OCI-LY7 (cell line): ENCODE data around the gene JUN. TPM values are rescaled to one million over a fixed set of nuclear protein-coding genes. Genes with fewer than 3 reads are reported as not detected.

Experiments used
- BruUV-seq: library from RNA; stranded (reverse); fragments of 400-500 nt; replicated peaks from 2 replicates; lab custom pipeline; 2021; lab: Mats Ljungman, UMichigan
- CTCF ChIA-PET: fragments of 300-600 bp; sonication (Branson Sonifier 250); formaldehyde crosslinking; loops from one replicate; lab custom pipeline; 2022; ENCODE audit warnings: antibody characterized with exemption; ENCODE audit not compliant: unreplicated experiment; lab: Charles Lee
- POLR2A ChIA-PET: fragments of 300-600 bp; sonication (Branson Sonifier 250); formaldehyde crosslinking; loops from one replicate; lab custom pipeline; 2022; ENCODE audit warnings: antibody characterized with exemption; lab: Charles Lee
- DNase-seq: peaks from one replicate; pipeline ENCODE4 v3.0.0-alpha.2; 2015; ENCODE audit warnings: low spot score
- H2AFZ ChIP-seq: fragments of 200-600 bp; sonication (generic), shearing (Covaris generic); 2 replicates; pipeline ENCODE4 v1.6.1; 2014; ENCODE audit warnings: mild to moderate bottlenecking, antibody characterized with exemption, low read length, moderate library complexity
- H3K27ac ChIP-seq: fragments of 200-600 bp; sonication (generic); 2 replicates; pipeline ENCODE4 v1.5.1; 2014; ENCODE audit warnings: mixed run types, low read depth, mild to moderate bottlenecking, moderate library complexity, low read length, inconsistent platforms; ENCODE audit not compliant: poor library complexity, severe bottlenecking
- H3K36me3 ChIP-seq: fragments of 200-600 bp; sonication (generic); 2 replicates; pipeline ENCODE4 v1.6.1; 2014; ENCODE audit warnings: mild to moderate bottlenecking, antibody characterized with exemption, low read length, moderate library complexity, mixed read lengths; ENCODE audit not compliant: insufficient read depth
- H3K4me1 ChIP-seq: fragments of 200-600 bp; sonication (generic); 2 replicates; pipeline ENCODE4 v1.5.1; 2014; ENCODE audit warnings: mild to moderate bottlenecking, low read length; ENCODE audit not compliant: insufficient read depth, poor library complexity, severe bottlenecking
- H3K4me2 ChIP-seq: fragments of 200-600 bp; sonication (generic); 2 replicates; pipeline ENCODE4 v1.6.1; 2014; ENCODE audit warnings: mild to moderate bottlenecking, low read length
- H3K4me3 ChIP-seq: fragments of 200-600 bp; sonication (generic); 2 replicates; pipeline ENCODE4 v1.5.1; 2014; ENCODE audit warnings: mild to moderate bottlenecking, low read depth, low read length; ENCODE audit not compliant: poor library complexity, severe bottlenecking
- H3K79me2 ChIP-seq: fragments of 200-600 bp; sonication (generic); 2 replicates; pipeline ENCODE4 v1.6.1; 2016; ENCODE audit warnings: low read depth, mild to moderate bottlenecking, low read length, moderate library complexity, mixed read lengths; ENCODE audit not compliant: insufficient read depth
- H3K9me2 ChIP-seq: fragments of 200-600 bp; sonication (generic); 2 replicates; pipeline ENCODE4 v1.6.1; 2016; ENCODE audit warnings: mild to moderate bottlenecking, low read length, mixed read lengths; ENCODE audit not compliant: insufficient read depth
- H3K9me3 ChIP-seq: fragments of 200-600 bp; sonication (generic); 2 replicates; pipeline ENCODE4 v1.6.1; 2014; ENCODE audit warnings: mild to moderate bottlenecking, mixed run types, low read length, mixed read lengths
- H4K20me1 ChIP-seq: fragments of 200-600 bp; sonication (generic); 2 replicates; pipeline ENCODE4 v1.6.1; 2014; ENCODE audit warnings: mild to moderate bottlenecking, antibody characterized with exemption, low read length, moderate library complexity, mixed read lengths; ENCODE audit not compliant: insufficient read depth
- CTCF ChIP-seq: fragments of 200-600 bp; sonication (generic); conservative IDR thresholded peaks from 2 replicates; pipeline ENCODE4 v1.5.1; 2014; ENCODE audit warnings: mild to moderate bottlenecking, antibody characterized with exemption, low read length, moderate library complexity, mixed read lengths
- EZH2phosphoT487 ChIP-seq: fragments of 200-600 bp; sonication (generic); IDR thresholded peaks from 2 replicates; pipeline ENCODE4 v1.6.1; 2018; ENCODE audit warnings: low read depth, borderline replicate concordance, mild to moderate bottlenecking, mixed run types, antibody characterized with exemption, low read length, moderate library complexity, mixed read lengths
- intact Hi-C: fragments of 100-400 bp; cut with micrococcal nuclease; formaldehyde crosslinking; loops from one replicate; pipeline ENCODE4 v1.10.0; 2022; ENCODE audit not compliant: unreplicated experiment
- total RNA-seq, 2 experiments: library from RNA; depleted of rRNA in 1 of 2; stranded (reverse); fragments of >200 nt in 1 of 2; shearing (Covaris generic) in 1 of 2; gene quantifications; 2 replicates each; pipeline ENCODE4 v1.2.3, GENCODE V29; 2014 to 2022

Gene JUN
- total RNA-seq, 2 experiments from 2014 or later, result 4.2 to 7.7 TPM

- H3K9me3 ChIP-seq, result no peaks in the 10 kb centered on the region
- H3K27ac ChIP-seq, result no peak overlapping the region
- intact Hi-C loops, result no loop called here
- H3K36me3 ChIP-seq, result no peaks in the 10 kb centered on the region
- H3K79me2 ChIP-seq, result no peaks in the 10 kb centered on the region
- BruUV-seq, result no TSS peak
- TF ChIP-seq EZH2phosphoT487 (no peak), CTCF (no peak)
- H3K4me3 ChIP-seq, result no peak overlapping the region
- no peak overlapping the region for H2AFZ ChIP-seq
- H3K4me1 ChIP-seq, result peaks cover 4% of the 10 kb centered on the region
- H3K9me2 ChIP-seq, result no peaks in the 10 kb centered on the region
- H3K4me2 ChIP-seq, result no peak overlapping the region
- CTCF ChIA-PET, result no interaction called here
- no peak for DNase-seq
- no peaks in the 10 kb centered on the region for H4K20me1 ChIP-seq
- POLR2A ChIA-PET, result interaction anchor here (0.6 kb wide), 1 partner anchor 136 kb away, joined by 3 read pairs; no protein-coding TSS in a partner anchor
These were observed 51.6 kb downstream of the JUN start for GRCh38 chr1:58732087-58732775.

Other genes starting within 250 kb of the JUN start
- gene OMA1, start 237.3 kb downstream of the JUN start, total RNA-seq (2014; rRNA removed; shearing (Covaris generic)), result 26.0 and 35.9 TPM in 2 replicates
- gene OMA1, start 237.3 kb downstream of the JUN start, total RNA-seq (2022), result 36.6 and 38.5 TPM in 2 replicates
- gene TACSTD2, start 206.8 kb downstream of the JUN start, total RNA-seq (2014; rRNA removed; shearing (Covaris generic)), result not detected in 2 replicates
- not detected in 2 replicates for gene TACSTD2, start 206.8 kb downstream of the JUN start, total RNA-seq (2022)
- 21.3 and 23.9 TPM in 2 replicates for gene MYSM1, start 84.0 kb downstream of the JUN start, total RNA-seq (2014; rRNA removed; shearing (Covaris generic))
- 48.8 and 53.2 TPM in 2 replicates for gene MYSM1, start 84.0 kb downstream of the JUN start, total RNA-seq (2022)